Endodermal cell (in vitro differentiated cells): Measurements from ENCODE around the gene ZSWIM6. TPM values are rescaled to one million over a fixed set of nuclear protein-coding genes. Genes with fewer than 3 reads are reported as not detected.

Experiments
- DNase-seq: peaks from one replicate; pipeline ENCODE4 v3.0.0-alpha.2; 2017
- H3K27ac ChIP-seq: 2 replicates; pipeline ENCODE4 v1.5.1; 2013; ENCODE audit warnings: mild to moderate bottlenecking, low read depth, low read length, moderate library complexity
- H3K27me3 ChIP-seq: 2 replicates; pipeline ENCODE4 v1.6.1; 2013; ENCODE audit warnings: mild to moderate bottlenecking, low read length, moderate library complexity; ENCODE audit not compliant: insufficient read depth, control insufficient read depth, poor library complexity, severe bottlenecking
- H3K36me3 ChIP-seq: 2 replicates; pipeline ENCODE4 v1.7.0; 2013; ENCODE audit warnings: mild to moderate bottlenecking, low read length, moderate library complexity; ENCODE audit not compliant: control insufficient read depth, insufficient read depth
- H3K4me1 ChIP-seq: one replicate; pipeline ENCODE4 v1.7.0; 2013; ENCODE audit warnings: low read length; ENCODE audit not compliant: control insufficient read depth, insufficient read depth
- H3K4me3 ChIP-seq: 2 replicates; pipeline ENCODE4 v1.5.1; 2013; ENCODE audit warnings: mild to moderate bottlenecking, low read length, moderate library complexity
- H3K9ac ChIP-seq: 2 replicates; pipeline ENCODE4 v1.6.1; 2013; ENCODE audit warnings: mild to moderate bottlenecking, low read length, moderate library complexity; ENCODE audit not compliant: poor library complexity, severe bottlenecking; ENCODE audit errors: extremely low read depth
- H3K9me3 ChIP-seq: 2 replicates; pipeline ENCODE4 v1.6.1; 2013; ENCODE audit warnings: mild to moderate bottlenecking, low read length, moderate library complexity; ENCODE audit not compliant: control insufficient read depth
- H3K27ac Mint-ChIP-seq: 2 replicates; pipeline ENCODE4 v1.8.0; 2020; ENCODE audit warnings: mixed read lengths
- H3K27me3 Mint-ChIP-seq: 2 replicates; pipeline ENCODE4 v1.8.0; 2021; ENCODE audit warnings: mild to moderate bottlenecking, mixed read lengths; ENCODE audit not compliant: insufficient read depth
- H3K36me3 Mint-ChIP-seq: 2 replicates; pipeline ENCODE4 v1.8.0; 2020; ENCODE audit warnings: low read depth, mixed read lengths
- H3K4me1 Mint-ChIP-seq: 2 replicates; pipeline ENCODE4 v1.8.0; 2020; ENCODE audit warnings: mixed read lengths
- H3K4me3 Mint-ChIP-seq: 2 replicates; pipeline ENCODE4 v1.8.0; 2020; ENCODE audit warnings: mild to moderate bottlenecking, moderate library complexity, mixed read lengths
- H3K9me3 Mint-ChIP-seq: 2 replicates; pipeline ENCODE4 v1.8.0; 2020; ENCODE audit warnings: mild to moderate bottlenecking, mixed read lengths
- WGBS, 2 experiments: methylation state at CpG; one replicate each; pipeline versions ENCODE4 v1.1.5 to v1.1.7; 2013; ENCODE audit warnings: missing lambda C conversion rate in 2 of 2, mixed read lengths in 1 of 2; ENCODE audit not compliant: insufficient coverage in 1 of 2, insufficient read length in 1 of 2; 5-methylcytosine and 5-hydroxymethylcytosine counted together
- total RNA-seq, 2 donors: library from RNA; stranded (reverse); fragmentation: NEBNext Ultra II Directional in 1 of 2; extraction: Animal tissue kit (Norgen Biotek cat#: 25700) in 1 of 2; gene quantifications; 2 replicates in 1 of 2; 3 replicates in 1 of 2; pipeline ENCODE4 v1.2.1, GENCODE V29; 2021
- TF ChIP-seq, protein P1 (sequence below): fragments of 200-600 bp; sonication (generic); conservative IDR thresholded peaks from 2 replicates; pipeline ENCODE4 v1.5.0; 2021; ENCODE audit warnings: antibody characterized with exemption, mild to moderate bottlenecking

Gene ZSWIM6
- total RNA-seq, 2 donors from 2014 or later, result 18.1 to 18.8 TPM

GRCh38 chr5:61328791-61329549, 3.1 kb upstream of the ZSWIM6 start:
- DNase-seq, result peak; percentile 59
- H3K27ac Mint-ChIP-seq, result no peak overlapping the region
- no peak overlapping the region for H3K9ac ChIP-seq
- peaks cover 29% of the 10 kb centered on the region for H3K4me1 Mint-ChIP-seq
- H3K36me3 ChIP-seq, result no peaks in the 10 kb centered on the region
- peaks cover 36% of the 10 kb centered on the region for H3K27me3 ChIP-seq
- no peaks in the 10 kb centered on the region for H3K36me3 Mint-ChIP-seq
- 26 to 30% methylated on average over 5 to 7 of the region's 7 CpGs for WGBS, 2 experiments
- H3K4me3 Mint-ChIP-seq, result peak overlapping the region; percentile 75
- H3K4me1 ChIP-seq, result peaks cover 7% of the 10 kb centered on the region
- TF ChIP-seq, protein P1, sequence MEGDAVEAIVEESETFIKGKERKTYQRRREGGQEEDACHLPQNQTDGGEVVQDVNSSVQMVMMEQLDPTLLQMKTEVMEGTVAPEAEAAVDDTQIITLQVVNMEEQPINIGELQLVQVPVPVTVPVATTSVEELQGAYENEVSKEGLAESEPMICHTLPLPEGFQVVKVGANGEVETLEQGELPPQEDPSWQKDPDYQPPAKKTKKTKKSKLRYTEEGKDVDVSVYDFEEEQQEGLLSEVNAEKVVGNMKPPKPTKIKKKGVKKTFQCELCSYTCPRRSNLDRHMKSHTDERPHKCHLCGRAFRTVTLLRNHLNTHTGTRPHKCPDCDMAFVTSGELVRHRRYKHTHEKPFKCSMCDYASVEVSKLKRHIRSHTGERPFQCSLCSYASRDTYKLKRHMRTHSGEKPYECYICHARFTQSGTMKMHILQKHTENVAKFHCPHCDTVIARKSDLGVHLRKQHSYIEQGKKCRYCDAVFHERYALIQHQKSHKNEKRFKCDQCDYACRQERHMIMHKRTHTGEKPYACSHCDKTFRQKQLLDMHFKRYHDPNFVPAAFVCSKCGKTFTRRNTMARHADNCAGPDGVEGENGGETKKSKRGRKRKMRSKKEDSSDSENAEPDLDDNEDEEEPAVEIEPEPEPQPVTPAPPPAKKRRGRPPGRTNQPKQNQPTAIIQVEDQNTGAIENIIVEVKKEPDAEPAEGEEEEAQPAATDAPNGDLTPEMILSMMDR, result no peak
- no peaks in the 10 kb centered on the region for H3K9me3 Mint-ChIP-seq
- peak overlapping the region; percentile 80 for H3K4me3 ChIP-seq
- H3K27me3 Mint-ChIP-seq, result peaks cover 46% of the 10 kb centered on the region
- H3K27ac ChIP-seq, result no peak overlapping the region
- no peaks in the 10 kb centered on the region for H3K9me3 ChIP-seq

DNA sequence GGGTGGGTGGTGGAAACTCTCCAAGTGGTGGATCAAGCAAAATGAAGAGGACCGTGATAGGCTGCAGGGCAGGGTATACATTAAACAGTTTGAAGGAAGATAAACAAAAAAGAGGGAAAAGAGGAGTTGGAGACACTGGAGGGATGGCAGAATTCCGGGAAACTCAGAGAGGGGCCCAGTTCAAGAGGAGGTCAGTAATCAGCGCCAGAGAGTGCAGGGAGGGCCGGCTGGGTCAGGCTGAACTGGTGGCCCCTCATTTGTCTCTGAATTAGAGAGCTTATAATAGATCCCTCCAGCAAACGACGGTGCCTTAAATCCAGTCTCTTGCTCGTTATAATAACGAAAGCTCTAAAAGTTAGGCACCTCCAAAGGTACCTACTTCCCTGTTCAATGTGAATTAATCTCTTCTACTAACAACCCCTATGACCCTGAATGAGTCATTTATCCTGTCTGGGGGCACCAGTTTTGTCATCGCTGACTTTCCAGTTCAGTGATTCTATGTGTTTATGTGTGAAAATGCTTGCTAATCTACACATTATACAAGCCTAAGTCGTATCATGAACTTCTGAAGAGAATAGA, 2.4 kb upstream of the ZSWIM6 start:
- 9 to 10% methylated on average over 8 to 10 of the region's 10 CpGs for WGBS, 2 experiments
- no peak overlapping the region for H3K27ac ChIP-seq
- TF ChIP-seq, protein P1, result no peak
- H3K27ac Mint-ChIP-seq, result no peak overlapping the region
- H3K4me1 Mint-ChIP-seq, result peaks cover 36% of the 10 kb centered on the region
- H3K27me3 Mint-ChIP-seq, result peaks cover 53% of the 10 kb centered on the region
- peaks cover 36% of the 10 kb centered on the region for H3K27me3 ChIP-seq
- DNase-seq, result peak; percentile 49
- no peaks in the 10 kb centered on the region for H3K9me3 ChIP-seq
- H3K9me3 Mint-ChIP-seq, result no peaks in the 10 kb centered on the region
- peak overlapping the region; percentile 80 for H3K4me3 ChIP-seq
- H3K36me3 ChIP-seq, result no peaks in the 10 kb centered on the region
- peak overlapping the region; percentile 75 for H3K4me3 Mint-ChIP-seq
- no peaks in the 10 kb centered on the region for H3K36me3 Mint-ChIP-seq
- peak overlapping the region; percentile 78 for H3K9ac ChIP-seq
- peaks cover 7% of the 10 kb centered on the region for H3K4me1 ChIP-seq

DNA sequence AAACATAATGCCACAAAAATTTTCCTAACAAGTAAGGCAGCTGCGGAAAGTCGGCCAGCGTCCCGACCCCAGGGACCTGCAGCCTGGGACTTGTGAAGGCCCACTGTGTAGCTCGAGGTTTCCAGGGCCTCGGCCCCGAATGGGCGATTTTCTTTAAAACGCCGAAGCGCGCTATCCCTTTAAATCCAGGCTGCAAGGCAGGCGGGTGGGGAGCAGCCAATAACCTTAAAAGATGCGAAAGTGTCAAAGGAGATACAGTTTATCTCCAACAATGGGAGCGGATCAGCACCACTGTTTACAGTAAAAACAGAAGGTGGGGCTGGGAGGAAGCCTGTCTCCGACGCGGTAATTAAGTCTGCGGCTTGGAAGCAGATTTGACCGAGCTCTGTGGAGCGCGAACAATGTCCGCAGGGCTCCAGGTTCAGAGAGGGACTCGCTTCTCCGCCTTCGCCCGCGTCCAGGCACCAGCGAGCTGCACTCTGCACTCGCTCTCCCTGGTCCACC, 1.7 kb upstream of the ZSWIM6 start:
- Mint-ChIP-seq H3K27ac (peak overlapping the region; percentile 31), H3K4me1 (peaks cover 43% of the 10 kb centered on the region), H3K9me3 (no peaks in the 10 kb centered on the region), H3K4me3 (peak overlapping the region; percentile 75), H3K27me3 (peaks cover 57% of the 10 kb centered on the region), H3K36me3 (no peaks in the 10 kb centered on the region)
- peak; percentile 89 for DNase-seq
- peaks cover 36% of the 10 kb centered on the region for H3K27me3 ChIP-seq
- TF ChIP-seq, protein P1, result no peak
- peak overlapping the region; percentile 97 for H3K27ac ChIP-seq
- H3K36me3 ChIP-seq, result no peaks in the 10 kb centered on the region
- peak overlapping the region; percentile 80 for H3K4me3 ChIP-seq
- no peaks in the 10 kb centered on the region for H3K9me3 ChIP-seq
- H3K9ac ChIP-seq, result peak overlapping the region; percentile 78
- WGBS, 2 experiments, result 0 to 3% methylated on average over 13 to 30 of the region's 30 CpGs
- H3K4me1 ChIP-seq, result peaks cover 7% of the 10 kb centered on the region
